ENCODE results near the gene PROSER3. TPM values are rescaled to one million over a fixed set of nuclear protein-coding genes. Genes with fewer than 3 reads are reported as not detected.

Gene PROSER3
- total and polyA plus RNA-seq, 2 donors (not counting 1 experiment from before 2014, with no cell fraction given): 3.8 to 8.1 TPM

DNA sequence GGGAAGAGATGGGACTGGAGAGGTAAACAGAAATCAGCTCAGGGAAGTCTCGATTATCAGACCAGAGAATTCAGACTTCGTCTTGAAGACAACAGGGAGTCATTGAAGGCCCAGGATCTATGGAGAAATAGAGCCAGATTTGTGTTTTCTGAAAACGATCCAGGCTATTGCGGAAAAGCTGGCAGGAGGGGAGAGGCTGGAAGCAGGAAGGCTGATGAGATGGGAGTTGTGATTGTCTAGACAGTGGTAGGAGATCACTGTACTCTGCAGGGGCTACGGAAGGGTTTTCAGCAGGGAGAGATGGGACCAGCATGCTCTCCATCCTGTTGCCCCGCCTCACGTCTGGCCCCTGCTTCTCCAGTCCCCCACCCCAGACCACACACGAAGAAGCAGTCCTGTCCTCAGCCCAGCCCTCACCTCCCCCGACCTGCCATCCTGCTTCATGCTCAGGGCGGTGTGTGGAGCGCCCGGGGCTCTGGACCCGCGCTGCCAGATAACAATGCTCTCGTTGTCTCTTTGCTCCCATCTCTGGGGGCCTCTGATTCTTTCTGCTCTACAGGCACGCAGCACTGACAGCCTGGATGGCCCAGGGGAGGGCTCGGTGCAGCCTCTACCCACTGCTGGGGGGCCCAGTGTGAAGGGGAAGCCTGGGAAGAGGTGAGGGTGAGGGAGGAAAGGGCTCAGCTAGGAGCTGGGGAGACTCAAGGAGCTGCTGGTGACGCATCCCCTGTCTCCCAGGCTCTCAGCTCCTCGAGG is 19.3 kb downstream of the PROSER3 start:
- H3K9me3 ChIP-seq (ENCODE audit: control insufficient read depth, insufficient read depth, low read depth, low read length): no peaks in the 10 kb centered on the region
- peaks cover 3% of the 10 kb centered on the region for H3K79me2 ChIP-seq (ENCODE audit: control insufficient read depth, insufficient read depth, low read length)
- H3K4me2 ChIP-seq (ENCODE audit: extremely low read depth, insufficient read depth, low read length): no peak overlapping the region
- peaks cover 4% of the 10 kb centered on the region for H3K4me1 ChIP-seq (ENCODE audit: control insufficient read depth, extremely low read depth, insufficient read depth, low read length)
- no peak overlapping the region for H2AFZ ChIP-seq (ENCODE audit: low read length)
- H3K27me3 ChIP-seq (ENCODE audit: control insufficient read depth, insufficient read depth, low read length): no peaks in the 10 kb centered on the region
- no peak overlapping the region for H3K9ac ChIP-seq (ENCODE audit: insufficient read depth, low read length)
- peaks cover 4% of the 10 kb centered on the region for H3K36me3 ChIP-seq (ENCODE audit: control insufficient read depth, insufficient read depth, low read length)
- DNase-seq (ENCODE audit: low read depth in 2 of 2): no peak
- H3K27ac ChIP-seq (ENCODE audit: insufficient read depth, low read length): no peak overlapping the region
- H4K20me1 ChIP-seq (ENCODE audit: control insufficient read depth, extremely low read depth, insufficient read depth, low read length): no peaks in the 10 kb centered on the region
- TF ChIP-seq, protein P1, sequence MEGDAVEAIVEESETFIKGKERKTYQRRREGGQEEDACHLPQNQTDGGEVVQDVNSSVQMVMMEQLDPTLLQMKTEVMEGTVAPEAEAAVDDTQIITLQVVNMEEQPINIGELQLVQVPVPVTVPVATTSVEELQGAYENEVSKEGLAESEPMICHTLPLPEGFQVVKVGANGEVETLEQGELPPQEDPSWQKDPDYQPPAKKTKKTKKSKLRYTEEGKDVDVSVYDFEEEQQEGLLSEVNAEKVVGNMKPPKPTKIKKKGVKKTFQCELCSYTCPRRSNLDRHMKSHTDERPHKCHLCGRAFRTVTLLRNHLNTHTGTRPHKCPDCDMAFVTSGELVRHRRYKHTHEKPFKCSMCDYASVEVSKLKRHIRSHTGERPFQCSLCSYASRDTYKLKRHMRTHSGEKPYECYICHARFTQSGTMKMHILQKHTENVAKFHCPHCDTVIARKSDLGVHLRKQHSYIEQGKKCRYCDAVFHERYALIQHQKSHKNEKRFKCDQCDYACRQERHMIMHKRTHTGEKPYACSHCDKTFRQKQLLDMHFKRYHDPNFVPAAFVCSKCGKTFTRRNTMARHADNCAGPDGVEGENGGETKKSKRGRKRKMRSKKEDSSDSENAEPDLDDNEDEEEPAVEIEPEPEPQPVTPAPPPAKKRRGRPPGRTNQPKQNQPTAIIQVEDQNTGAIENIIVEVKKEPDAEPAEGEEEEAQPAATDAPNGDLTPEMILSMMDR (conservative IDR thresholded peaks at IDR 0.05 in 1 of 2, IDR thresholded peaks at IDR 0.05 in 1 of 2; ENCODE audit: low read depth in 1 of 2, low read length in 2 of 2): no peak
- no peak for TF ChIP-seq EZH2 (IDR thresholded peaks at IDR 0.05; ENCODE audit: low read length, missing control alignments)
- no peak overlapping the region for H3K4me3 ChIP-seq (replicated peaks in 1 of 4; ENCODE audit: control extremely low read depth in 1 of 4, insufficient read depth in 1 of 4, low read depth in 3 of 4, low read length in 4 of 4)

DNA sequence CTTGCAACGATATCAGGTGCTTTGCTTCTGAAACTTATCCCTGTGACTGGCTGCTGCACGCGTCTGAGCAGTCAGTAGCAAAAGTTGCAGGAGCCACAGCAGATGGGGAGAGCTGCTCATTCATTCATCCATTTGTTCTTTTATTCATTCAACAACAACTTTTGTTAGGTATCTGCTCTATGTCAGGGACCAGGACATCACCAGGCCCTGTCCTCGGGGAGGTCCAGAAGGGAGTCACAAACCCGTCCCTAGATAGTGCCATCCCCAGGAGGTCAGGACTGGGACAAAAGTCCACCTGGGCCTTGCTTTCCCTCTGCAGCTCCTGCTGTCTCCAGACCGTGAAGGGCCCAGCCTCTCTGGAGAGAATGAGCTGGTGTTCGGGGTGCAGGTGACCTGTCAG is 20.0 kb downstream of the PROSER3 start:
- TF ChIP-seq EZH2 (IDR thresholded peaks at IDR 0.05; ENCODE audit: low read length, missing control alignments): no peak
- TF ChIP-seq, protein P1 (conservative IDR thresholded peaks at IDR 0.05 in 1 of 2, IDR thresholded peaks at IDR 0.05 in 1 of 2; ENCODE audit: low read depth in 1 of 2, low read length in 2 of 2): no peak
- Histone ChIP-seq H2AFZ (ENCODE audit: low read length) (no peak overlapping the region), H4K20me1 (ENCODE audit: control insufficient read depth, extremely low read depth, insufficient read depth, low read length) (no peaks in the 10 kb centered on the region), H3K9ac (ENCODE audit: insufficient read depth, low read length) (no peak overlapping the region), H3K4me1 (ENCODE audit: control insufficient read depth, extremely low read depth, insufficient read depth, low read length) (peaks cover 4% of the 10 kb centered on the region), H3K4me3 (replicated peaks in 1 of 4; ENCODE audit: control extremely low read depth in 1 of 4, insufficient read depth in 1 of 4, low read depth in 3 of 4, low read length in 4 of 4) (no peak overlapping the region), H3K27ac (ENCODE audit: insufficient read depth, low read length) (no peak overlapping the region), H3K36me3 (ENCODE audit: control insufficient read depth, insufficient read depth, low read length) (peaks cover 6% of the 10 kb centered on the region), H3K9me3 (ENCODE audit: control insufficient read depth, insufficient read depth, low read depth, low read length) (no peaks in the 10 kb centered on the region), H3K4me2 (ENCODE audit: extremely low read depth, insufficient read depth, low read length) (no peak overlapping the region), H3K79me2 (ENCODE audit: control insufficient read depth, insufficient read depth, low read length) (peaks cover 3% of the 10 kb centered on the region), H3K27me3 (ENCODE audit: control insufficient read depth, insufficient read depth, low read length) (no peaks in the 10 kb centered on the region)
- DNase-seq (ENCODE audit: low read depth in 2 of 2): no peak

DNA sequence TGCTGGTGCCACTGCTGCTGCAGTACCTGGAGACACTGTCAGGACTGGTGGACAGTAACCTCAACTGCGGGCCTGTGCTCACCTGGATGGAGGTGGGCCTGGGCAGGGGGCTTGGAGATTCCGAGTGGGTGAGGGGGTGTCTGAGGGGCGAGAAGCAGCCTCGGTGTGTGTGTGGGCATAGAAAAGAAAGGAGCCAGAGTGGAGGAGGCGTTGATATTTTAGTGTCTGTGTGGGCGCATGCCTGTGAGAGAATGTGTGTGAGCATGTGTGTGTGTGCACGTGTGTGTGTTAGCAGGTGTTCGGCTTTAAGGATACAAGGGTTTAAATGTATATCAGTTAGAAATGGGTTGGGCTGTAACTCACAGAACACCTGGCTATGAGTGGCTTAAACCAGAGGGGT is 21.1 kb downstream of the PROSER3 start:
- Histone ChIP-seq H4K20me1 (ENCODE audit: control insufficient read depth, extremely low read depth, insufficient read depth, low read length) (no peaks in the 10 kb centered on the region), H2AFZ (ENCODE audit: low read length) (no peak overlapping the region), H3K9me3 (ENCODE audit: control insufficient read depth, insufficient read depth, low read depth, low read length) (no peaks in the 10 kb centered on the region), H3K4me1 (ENCODE audit: control insufficient read depth, extremely low read depth, insufficient read depth, low read length) (peaks cover 4% of the 10 kb centered on the region), H3K36me3 (ENCODE audit: control insufficient read depth, insufficient read depth, low read length) (peaks cover 7% of the 10 kb centered on the region), H3K79me2 (ENCODE audit: control insufficient read depth, insufficient read depth, low read length) (peaks cover 3% of the 10 kb centered on the region), H3K27ac (ENCODE audit: insufficient read depth, low read length) (no peak overlapping the region), H3K4me2 (ENCODE audit: extremely low read depth, insufficient read depth, low read length) (no peak overlapping the region), H3K27me3 (ENCODE audit: control insufficient read depth, insufficient read depth, low read length) (no peaks in the 10 kb centered on the region), H3K9ac (ENCODE audit: insufficient read depth, low read length) (no peak overlapping the region), H3K4me3 (replicated peaks in 1 of 4; ENCODE audit: control extremely low read depth in 1 of 4, insufficient read depth in 1 of 4, low read depth in 3 of 4, low read length in 4 of 4) (no peak overlapping the region)
- TF ChIP-seq, protein P1 (conservative IDR thresholded peaks at IDR 0.05 in 1 of 2, IDR thresholded peaks at IDR 0.05 in 1 of 2; ENCODE audit: low read depth in 1 of 2, low read length in 2 of 2): no peak
- no peak for TF ChIP-seq EZH2 (IDR thresholded peaks at IDR 0.05; ENCODE audit: low read length, missing control alignments)
- no peak for DNase-seq (ENCODE audit: low read depth in 2 of 2)
